GM21367 (cell line): ENCODE results near the gene FABP6.
"Not testable (repeated sequence)": the region's sequence is repeated elsewhere in the genome, so short reads cannot be mapped to it uniquely, and the experiment has no call there.

Source experiments
- ATAC-seq: cut with Tn5 transposase; IDR thresholded peaks from one replicate; pipeline ENCODE4 v1.9.1; 2021; ENCODE audit not compliant: unreplicated experiment

FABP6 gene

GRCh38 chr5:160219356-160219755 lies 9.9 kb upstream of the FABP6 start:
- ATAC-seq: no peak

GRCh38 chr5:160221082-160221481 lies 8.2 kb upstream of the FABP6 start:
- no peak for ATAC-seq

GRCh38 chr5:160227012-160227411 lies 2.3 kb upstream of the FABP6 start:
- ATAC-seq: no peak

DNA sequence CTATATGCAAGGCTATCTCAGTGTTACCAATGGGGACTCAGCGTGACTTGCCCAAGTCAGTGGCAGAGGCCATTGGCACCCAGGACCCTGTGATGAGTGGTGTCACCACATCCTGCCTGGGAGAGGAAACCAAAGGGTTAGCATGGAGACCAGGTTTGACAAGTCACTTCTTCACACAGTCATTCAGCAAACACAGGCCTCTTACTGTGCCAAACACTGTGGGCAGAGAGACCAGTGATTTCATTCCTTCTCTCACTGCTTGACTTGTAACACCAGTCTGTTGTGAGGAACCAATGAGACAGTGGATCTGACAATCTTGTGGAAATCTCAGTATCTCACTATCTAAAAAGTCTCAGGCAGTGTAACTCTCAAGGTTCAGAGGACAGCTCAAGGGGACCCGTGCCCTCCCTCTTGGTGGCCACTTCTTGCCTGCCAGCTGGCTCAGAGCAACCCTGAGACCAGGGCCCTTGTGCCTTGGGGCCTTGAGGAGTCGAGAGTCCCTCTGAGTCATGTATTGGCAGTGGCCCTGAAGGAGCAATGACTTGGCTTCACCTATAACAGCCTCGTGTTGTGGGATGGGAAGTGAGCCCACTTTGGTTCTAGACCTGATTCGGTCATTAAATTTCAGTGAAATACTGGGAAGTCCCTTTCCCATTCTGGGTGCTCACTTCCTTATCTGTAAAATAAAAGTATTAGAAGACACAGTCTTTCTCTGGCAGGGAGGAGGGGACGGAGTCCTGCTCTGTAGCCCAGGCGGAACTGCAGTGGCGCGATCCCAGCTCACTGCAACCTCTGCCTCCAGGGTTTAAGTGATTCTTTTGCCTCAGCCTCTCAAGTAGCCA lies 1.6 kb downstream of the FABP6 start:
- ATAC-seq: peak; percentile 39

GRCh38 chr5:160231783-160232342 lies 2.6 kb downstream of the FABP6 start:
- ATAC-seq: no peak

DNA sequence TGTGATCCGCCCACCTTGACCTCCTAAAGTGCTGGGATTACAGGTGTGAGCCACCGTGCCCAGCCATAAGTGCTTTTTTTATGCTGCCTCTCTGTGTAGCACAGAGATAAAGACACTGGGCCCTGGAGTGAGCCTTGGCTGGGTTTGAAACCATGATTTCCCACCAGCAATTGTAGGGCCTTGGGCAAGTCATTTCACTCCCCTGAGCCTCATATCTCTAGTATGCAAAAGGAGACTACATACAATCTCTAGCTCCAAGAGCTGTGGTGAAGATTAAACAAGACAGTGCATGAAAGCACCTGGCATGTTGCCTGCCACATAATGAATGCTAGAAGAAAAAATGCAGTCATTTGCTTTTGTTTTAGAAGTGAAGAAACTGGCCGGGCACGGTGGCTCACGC lies 3.9 kb downstream of the FABP6 start:
- no peak for ATAC-seq

- ATAC-seq: no peak
These were observed 6.4 kb downstream of the FABP6 start for GRCh38 chr5:160235731-160236130.

GRCh38 chr5:160237571-160238093 lies 8.3 kb downstream of the FABP6 start:
- no peak for ATAC-seq

- no peak for ATAC-seq
These were observed 11.0 kb downstream of the FABP6 start for GRCh38 chr5:160240350-160240749.

GRCh38 chr5:160242145-160242544 lies 12.8 kb downstream of the FABP6 start:
- ATAC-seq: no peak

DNA sequence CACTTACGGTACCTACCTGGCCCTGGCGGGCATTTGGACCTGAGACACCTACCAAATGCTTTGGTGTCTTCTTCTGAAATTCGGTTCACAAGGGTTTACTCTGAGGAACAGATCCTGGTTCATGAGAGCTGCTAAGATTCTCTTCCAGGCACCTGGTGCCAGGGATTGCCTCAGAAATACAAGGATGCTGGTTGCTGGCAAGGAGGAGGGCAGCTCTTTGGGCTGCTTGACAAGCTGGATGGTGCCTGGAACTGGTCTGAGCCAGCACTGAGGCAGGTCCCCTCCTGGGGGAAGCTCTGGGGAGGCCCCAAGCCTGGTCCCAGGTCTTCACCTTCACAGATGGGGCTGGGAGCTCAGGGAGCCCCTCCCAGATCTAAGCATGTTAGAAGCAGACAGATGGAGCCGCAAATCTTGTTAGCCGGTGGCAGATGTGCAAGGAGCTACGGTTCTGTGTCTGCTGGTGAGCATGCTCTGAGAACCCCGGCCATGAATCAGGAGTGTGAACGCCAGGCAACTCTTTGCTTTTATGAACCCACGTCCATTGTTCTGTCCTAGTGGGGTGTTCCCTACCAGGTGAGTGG lies 16.3 kb downstream of the FABP6 start:
- no peak for ATAC-seq

DNA sequence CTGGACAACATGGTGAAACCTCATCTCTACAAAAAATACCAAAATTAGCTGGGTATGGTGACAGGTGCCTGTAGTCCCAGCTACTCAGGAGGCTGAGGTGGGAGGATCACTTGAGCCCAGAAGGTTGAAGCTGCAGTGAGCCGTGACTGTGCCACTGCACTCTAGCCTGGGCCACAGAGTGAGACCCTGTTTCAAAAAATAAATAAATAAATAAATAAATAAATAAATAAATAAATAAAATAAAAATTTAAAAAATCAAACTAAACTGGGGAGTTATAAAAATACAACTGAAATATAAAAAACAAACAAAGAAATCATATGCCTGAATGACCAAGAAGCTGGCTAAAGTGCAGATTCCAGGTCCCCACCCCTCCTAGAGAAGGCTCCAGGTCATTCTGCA lies 20.3 kb downstream of the FABP6 start:
- ATAC-seq: not testable (repeated sequence)

- ATAC-seq: no peak
These were observed 20.9 kb downstream of the FABP6 start for GRCh38 chr5:160250226-160250625.

- ATAC-seq: no peak
These were observed 21.5 kb downstream of the FABP6 start for GRCh38 chr5:160250826-160251225.

DNA sequence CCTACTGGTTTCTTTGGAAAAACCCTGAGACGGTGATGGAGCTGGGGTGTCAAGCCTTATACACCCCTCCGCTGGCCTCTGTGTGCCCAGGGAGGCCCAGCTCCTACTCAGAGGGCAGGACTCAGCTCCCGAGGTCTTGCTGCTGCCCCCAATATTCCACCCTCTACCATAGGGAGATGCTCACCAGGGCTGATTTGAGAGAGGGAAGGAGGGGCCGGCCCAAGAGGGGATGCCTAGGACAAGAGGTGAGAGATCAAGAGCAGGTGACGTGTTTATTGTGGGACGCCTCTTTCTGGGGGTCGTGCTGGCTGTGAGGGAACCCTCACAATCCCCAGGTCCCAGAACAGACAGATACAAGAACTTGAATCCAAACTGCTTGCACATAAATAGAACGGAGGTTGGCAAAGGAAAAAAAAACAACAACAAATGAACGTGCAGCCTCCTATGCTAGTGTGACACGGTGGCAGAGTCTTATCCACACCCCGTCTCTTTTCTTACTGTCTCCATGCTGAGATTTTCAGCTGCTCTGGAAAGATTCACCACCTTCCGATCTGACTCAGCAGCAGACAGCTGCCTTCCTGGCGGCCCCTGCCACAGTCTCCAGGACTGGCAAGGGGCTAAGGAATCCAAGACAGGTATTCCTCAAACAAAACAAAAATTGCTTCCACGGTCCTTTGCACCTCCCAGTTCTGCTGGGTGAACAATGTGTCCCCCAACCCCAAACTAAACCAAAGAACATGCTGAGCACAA lies 22.3 kb downstream of the FABP6 start:
- ATAC-seq: no peak

DNA sequence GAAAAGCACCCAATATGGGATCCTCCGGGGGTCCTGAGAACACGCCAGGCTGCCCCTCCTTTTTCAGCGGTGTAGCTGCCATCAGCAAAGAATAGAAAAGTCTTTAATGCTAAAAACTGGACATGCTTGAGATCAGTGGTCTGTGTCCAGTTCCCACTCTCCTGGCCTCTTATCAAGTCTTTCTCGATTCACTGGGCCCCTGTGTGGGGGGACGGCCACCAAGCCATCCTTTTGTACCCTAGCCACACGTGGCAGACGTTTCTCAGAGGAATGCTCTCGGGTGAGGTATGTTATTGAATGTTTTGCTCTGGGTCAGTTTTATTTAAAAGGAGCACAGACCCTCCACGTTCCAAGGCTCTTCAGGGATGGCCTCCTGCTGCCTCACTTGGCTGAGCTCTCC lies 23.6 kb downstream of the FABP6 start:
- ATAC-seq: no peak

- ATAC-seq: no peak
These were observed 24.1 kb downstream of the FABP6 start for GRCh38 chr5:160253441-160253840.

DNA sequence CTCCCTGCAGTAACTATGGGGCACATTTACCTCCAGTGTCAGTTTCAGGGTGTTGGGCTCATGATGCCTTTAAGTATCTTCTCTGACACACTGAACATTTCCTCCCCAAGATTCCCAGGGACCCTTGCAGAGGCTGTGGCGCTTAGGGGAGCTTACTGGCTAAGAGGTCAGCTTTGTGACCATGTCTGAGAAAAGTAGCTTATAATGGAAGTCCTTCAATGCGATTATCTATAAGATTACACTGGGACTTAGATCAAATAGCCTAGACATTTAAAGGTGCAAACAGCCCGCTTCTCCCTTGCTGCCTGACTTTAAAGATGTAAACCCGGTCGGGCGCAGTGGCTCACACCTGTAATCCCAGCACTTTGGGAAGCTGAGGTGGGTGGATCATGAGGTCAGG lies 25.4 kb downstream of the FABP6 start:
- no peak for ATAC-seq

- ATAC-seq: no peak
These were observed 30.0 kb downstream of the FABP6 start for GRCh38 chr5:160259341-160259740.

- ATAC-seq: no peak
These were observed 30.9 kb downstream of the FABP6 start for GRCh38 chr5:160260006-160260775.
